Measurements from ENCODE around the gene USP40.

The USP40 gene

DNA sequence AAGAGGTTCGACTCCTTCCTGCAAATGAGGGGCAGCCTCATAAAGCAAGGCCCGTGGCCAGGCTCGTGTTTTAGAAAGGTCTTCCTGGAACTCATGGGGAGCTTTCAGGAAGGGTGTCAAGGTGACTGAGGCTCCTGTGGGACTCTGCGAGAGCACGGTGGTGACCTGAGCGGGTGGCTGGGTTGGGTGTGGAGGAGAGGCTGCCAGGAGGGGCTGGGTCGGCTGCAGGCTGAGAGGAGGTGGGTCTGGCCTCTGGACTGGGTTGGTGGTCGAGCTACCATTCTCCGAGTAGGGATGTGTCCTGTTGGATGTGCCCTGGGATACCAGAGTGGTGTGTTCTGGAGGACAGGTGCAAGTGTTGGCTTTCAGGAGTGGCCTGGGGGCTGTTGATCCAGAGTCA, 125.9 kb downstream of the USP40 start:
- no peak for DNase-seq

DNA sequence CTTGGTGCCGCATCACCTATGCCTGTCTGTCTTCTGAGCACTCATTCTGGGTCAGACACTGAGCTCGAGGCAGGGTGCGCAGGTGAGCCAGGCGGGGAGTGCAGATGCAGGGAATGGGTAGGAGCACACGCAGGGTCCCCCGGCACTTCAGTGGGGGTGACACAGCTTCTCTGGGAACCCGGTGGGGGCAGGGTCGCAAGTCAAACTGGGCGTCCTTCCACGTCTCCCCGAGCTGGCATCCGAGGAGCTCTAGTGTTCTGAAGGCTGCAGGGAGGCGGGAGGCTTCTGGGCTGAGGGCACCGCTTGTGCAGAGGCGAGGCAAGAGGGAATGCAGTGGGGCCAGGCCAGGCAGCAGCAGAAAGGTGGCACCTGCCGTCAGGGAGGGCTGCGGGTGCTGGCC, 126.3 kb downstream of the USP40 start:
- DNase-seq: no peak

DNA sequence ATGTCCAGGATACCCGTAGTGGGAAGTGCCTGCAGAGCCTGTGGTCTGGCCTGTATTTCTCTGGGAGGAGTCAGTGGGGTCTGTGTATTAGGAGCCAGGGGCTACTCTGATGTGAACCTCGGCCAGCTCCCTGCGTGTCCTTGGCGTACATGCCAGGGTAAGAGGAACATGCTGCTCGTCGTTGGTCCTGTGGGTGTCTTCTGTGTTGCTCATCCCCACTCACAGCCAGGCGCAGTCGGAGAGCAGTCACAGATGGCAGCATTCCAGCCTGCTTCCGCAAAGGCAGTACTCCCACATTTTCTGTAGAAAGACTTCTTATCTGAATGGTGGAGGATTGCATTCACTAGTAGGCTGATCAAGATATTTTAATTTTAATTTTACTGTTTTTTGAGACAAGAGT, 127.4 kb downstream of the USP40 start:
- no peak for DNase-seq

DNA sequence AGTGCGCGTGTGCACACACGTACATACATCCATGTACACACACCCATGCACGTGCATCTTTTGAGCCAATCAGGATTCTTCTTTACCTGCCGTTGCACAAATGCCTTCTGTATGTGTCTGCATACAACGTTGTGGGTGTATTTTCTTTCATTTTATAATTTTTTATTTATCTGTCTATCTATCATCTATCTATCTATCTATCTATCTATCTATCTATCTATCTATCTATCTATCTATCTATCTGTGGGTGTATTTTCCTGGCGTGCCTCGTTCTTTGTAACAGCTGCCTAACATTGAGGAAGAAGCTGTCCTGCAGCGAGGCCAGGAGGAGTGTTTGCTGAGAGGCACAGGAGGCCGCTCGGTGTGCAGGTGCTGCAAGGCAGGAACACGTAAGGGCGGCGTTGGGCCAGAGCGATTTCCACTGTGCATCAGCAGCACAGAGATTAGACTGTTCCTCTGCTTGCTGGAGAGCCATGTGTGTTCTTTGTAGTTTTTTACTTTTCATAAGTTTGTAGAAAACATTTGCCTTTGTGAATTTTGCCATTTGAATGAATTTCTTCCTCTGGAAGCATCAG, 127.9 kb downstream of the USP40 start:
- DNase-seq: no peak

DNA sequence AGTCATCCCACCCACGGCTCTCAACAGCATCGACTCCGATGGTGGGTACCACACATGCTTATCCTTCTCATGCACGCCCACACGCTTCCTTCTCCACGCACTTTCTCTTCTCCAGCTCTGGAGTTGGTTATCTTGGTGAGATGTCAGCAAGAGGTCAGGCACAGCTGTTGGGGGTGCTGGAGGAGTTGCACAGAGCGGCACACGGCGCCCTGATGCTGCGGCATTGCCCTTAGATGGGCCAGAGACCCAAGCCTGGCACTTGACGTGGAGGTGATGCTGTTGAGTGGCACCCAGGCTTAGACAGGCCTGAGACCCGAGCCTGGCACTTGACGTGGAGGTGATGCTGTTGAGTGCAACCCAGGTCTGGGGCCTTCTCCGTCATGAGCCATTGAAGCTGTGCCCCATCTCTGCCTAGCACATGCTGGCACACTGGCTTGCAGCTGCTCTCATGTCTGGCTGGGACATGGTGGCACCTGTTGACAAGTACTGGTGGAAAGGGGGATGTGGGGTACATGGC, 129.1 kb downstream of the USP40 start:
- DNase-seq: no peak

DNA sequence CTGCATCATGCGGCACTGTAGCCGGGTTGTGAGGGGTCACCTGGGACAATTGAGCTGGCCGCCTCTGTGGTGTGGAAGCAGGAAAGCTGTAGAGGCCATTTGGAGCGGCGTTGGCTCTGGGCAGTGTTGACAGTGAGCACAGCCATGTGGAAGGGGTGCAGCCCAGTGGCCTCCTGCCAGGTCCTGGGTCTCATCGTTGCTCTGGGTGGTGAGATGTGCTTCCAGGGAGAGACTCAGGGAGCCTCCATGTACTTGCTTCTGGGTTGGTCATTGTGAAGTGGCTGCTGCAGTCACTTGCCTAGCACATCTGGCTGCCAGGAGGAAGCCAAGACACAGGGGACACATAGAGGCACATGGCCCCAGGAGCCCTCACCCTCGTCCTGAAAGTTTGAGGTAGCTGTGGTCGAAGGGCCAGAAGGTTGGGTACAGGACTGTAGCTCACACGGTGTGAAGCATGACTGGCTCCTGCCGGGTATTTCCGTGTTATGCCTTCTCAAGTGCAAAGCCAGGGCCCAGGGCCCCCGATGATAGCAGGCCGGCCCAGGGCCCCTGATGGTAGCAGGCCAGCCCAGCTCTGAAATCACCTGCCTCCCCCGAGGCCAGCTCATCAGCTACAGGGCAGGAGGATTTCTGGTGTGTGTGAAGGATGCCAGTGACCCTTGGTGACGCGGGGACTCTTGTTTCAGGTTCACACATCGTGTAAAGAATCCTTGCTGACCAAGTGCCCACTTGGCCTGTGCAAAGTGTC, 129.7 kb downstream of the USP40 start:
- DNase-seq: no peak

DNA sequence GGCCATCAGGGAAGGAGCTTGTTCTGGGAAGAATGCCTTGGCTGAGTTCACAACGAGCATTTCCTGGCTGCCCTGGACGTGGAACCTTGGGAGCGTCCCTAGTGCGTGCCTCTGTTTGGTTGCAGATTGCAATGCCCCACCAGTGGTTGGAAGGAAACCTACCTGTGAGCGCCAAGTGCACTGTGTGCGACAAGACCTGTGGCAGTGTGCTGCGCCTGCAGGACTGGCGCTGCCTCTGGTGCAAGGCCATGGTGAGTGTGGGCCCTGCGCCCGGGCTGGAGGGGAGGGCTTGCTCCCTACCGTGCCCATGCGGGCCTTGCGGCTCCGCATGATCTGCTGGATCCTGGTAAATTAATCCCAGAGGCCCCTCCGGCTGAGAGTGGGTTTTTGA, 130.4 kb downstream of the USP40 start:
- no peak for DNase-seq

DNA sequence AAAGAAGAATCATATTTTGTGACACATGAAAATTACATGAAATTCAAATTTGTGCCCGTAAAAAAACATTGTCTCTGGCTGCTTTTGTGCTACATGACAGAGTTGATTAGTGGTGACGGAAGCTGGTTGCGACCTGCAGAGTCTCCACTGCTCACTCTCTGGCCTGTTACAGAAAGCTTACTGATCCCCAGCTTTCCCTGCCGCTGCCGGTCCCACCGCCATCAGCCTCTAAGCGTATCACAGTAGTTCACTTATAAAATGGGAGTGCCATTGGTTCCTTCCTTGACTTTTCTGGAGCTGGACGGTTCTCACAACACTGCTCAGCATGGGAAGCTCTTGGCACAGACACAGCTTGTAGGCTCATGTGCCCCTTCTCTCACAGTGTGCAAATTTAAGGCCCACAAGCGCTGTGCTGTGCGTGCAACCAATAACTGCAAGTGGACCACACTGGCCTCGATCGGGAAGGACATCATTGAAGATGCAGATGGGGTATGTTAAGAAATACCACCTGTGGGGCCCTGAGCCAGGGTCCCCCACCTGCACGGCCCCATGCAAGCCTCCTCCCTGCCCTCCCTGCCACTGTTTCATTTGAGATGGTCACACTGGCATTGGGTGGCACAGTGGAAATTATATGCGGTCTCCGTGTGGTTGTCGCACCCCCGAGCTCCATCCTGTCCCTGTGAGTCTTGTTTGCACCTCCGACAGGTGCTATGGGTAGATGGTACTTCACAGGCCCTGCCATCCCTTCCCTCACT, 131.0 kb downstream of the USP40 start:
- no peak for DNase-seq

DNA sequence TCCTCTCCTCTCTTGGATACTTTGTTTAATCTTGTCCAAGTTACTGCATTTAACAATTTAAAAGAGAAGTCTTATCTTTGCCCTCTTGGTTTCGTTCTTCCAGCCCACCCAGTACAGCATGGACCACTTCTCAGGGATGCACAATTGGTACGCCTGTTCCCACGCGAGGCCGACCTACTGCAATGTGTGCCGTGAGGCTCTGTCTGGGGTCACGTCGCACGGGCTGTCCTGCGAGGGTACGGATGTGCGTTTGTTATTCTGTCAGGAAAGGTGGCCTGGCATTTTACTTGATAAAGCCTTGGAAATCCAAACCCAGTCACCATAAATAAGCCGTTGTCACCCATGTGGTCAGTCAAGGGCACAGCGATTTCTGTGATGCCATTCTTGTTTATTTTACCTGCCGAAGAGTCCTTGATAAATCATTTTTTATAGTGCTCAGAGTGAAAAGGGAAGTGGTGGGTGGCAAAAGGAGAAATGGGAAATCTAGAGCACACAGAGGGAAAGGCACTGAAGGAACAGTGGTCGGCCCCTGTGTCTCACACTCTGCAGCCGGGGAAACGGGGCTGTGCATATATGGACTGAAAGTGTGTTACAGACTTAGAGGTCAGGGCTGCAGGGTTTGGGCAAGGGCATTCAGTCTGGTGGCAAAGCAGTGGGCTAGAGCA, 131.8 kb downstream of the USP40 start:
- no peak for DNase-seq

DNA sequence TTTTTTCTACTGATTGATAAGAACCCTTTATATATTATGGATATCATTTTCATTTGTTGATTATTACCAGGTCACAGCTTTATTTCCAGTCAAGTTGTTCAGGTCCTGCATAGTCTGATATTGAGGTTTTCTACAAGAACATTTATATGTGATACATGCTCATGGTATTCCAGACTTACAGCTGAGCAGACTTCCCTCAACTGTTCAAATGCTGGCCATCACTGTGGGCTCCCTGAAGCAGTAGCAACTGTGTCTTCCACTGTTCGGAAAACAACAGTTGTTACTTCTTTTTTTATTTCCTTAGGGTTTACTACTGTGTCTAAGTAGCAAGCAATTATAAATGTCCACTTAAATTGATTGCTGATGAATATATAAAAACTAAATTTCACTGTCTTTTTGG, 132.8 kb downstream of the USP40 start:
- no peak for DNase-seq

DNA sequence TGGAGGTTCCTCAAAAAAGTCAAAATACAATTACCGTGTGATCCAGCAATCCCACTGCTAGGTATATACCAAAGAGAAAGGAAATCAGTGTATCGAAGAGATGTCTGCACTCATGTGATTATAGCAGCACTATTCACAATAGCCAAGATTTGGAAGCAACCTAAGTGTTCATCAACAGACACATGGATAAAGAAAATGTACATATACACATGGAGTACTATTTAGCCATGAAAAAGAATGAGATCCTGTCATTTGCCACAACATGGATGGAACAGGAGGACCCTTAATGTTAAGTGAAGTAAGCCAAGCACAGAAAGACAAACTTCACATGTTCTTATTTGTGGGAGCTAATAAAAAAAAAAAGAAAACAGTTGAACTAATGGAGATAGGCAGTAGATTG, 133.6 kb downstream of the USP40 start:
- no peak for DNase-seq

DNA sequence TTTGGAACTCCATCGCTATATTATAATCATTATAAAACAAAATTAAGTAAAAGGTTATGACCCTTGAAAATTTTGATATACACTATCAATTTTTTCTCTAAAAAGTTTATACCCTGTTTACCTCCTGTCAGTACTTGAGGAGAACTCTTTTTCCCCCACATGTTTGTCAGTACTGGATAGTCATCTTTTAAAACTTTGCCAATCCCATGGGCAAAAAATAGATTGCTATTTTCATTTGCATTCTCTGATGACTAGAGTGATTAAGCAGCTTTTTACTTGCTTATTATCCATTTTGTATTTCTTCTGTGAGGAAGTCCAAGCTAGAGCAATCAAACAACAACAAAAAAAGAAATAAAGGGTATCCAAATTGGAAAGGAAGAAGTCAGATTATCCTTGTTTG, 135.9 kb downstream of the USP40 start:
- no peak for DNase-seq

DNA sequence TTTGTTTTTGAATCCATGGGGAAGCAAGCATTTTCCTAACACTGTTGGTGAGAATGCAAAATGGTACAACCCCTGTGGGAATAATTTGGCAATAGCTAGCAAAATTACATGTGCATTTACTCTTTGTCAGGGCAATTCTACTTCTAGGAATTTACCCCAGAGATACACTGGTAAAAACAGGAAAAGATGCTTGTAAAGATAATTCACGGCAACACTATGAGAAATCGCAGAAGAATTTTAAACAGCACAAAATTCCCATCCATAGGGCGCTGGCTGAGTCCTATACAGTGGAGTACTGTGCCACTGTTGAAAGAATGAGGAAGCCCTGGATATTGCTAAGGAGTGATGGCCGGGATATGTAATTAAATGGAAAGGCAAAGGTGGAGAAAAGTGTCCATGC, 136.5 kb downstream of the USP40 start:
- no peak for DNase-seq

DNA sequence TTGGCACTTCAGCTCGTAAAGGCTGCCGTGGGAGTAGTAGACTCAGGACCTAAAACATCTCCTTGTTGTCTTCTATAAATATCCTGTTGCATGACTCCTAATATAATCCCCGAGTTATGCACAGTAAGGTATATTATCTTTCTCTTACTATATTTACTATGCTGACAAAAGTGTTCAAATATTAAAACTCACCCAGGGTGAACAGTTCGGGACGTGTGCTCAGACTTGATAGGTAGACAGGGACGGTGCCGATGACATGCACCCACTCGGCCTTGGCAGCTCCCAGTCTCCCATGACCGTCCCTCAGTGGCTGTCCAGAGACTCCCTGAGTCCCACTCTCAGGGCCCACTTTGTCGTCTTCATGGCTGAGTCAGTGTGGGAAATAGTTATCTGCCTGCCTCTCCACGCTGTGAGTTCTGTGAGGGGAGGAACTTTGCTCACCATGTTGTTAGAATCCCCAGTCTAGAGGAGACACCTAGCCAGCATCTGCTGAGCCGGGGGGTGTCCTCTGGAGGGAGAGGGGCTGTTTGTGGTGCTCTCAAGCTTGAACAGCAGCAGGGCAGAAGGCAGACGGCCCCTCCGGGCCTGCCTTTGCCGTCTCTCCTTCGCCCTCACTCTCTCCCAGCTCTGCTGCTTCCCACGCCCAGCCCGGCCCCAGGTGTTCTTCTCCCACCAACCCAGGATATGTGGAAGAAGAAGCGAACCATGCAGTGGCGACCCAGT, 137.2 kb downstream of the USP40 start:
- DNase-seq: no peak

DNA sequence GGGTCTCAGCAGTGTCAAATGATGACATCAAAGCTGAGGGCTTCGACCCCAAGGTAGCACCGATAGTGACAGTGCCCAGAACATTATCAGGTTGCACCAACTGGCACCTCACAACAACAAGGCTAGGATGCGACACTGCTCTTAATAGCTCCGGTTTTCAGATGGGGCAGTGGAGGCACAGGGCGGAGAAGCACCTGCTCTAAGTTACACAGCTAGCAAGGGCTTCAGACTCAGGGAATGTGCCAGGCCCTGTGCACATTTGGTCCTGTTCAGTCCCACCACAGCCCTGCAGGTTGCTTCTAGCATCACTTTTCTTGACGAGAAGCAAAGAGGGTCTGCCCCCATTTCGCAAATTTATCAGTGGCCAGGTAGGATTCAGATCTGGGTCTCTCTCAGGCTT, 138.1 kb downstream of the USP40 start:
- no peak for DNase-seq

DNA sequence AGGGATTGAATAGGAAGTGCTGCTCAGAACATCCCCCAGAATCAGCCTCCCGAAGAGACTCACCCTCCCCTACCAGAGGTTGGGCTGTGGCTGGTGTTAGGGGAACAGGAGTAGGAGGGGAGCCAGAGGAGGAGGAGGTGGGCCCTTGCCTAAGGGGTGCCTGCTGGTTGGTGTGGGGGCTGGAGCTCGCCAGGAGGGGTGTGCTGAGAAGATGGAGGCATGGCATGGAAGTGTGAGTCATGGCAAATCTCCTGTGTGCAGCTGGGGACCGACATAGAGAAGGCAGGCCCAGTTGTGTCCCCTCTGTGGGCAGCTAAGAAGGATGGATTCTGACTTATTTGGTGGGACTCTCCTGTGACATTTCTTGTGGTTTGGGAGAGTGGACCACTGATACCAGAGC, 138.6 kb downstream of the USP40 start:
- DNase-seq: no peak

DNA sequence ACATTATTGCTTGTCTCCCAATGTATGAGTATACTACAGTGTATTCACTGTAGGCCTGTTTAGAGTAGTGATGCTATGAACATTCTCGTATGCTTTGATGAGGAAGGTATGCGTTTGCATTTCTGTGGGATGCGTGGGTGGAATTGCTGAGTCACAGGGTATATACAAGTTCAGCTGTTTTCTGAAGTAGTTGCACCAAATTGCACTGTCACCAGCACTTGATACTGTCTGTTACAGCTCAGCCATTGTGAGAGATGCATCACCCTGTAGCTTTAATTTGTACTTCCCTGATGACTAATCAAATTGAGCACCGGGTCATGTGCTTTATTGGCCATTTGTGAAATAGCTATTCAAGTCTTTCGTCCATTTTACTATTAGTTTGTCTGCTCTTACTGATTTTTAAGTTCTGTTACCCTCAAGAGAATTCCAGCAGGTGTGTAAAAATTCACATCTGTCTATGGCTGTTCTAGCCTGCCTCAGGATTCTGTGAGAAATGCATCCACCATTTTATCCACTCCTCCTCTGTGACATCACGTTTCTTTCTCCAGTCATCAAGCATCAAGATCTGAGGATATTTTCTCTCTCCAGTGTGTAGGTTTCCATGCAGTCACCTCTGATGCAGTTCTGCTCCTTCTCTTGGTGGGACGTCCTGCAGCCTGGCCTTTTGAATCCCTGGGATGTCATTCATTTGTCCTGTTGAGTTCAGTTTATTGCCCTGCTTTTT, 139.8 kb downstream of the USP40 start:
- no peak for DNase-seq

Measured in NCI-H526 (cell line).